Measurements from ENCODE around the gene PSMA6.

Gene PSMA6

GRCh38 chr14:35292051-35292769 is at the start of gene PSMA6:
Gene PSMA6 (plus strand): TSS chr14:35292382. CDS start chr14:35292477, 95 bp downstream.
- H3K4me1 ChIP-seq (ENCODE audit: control insufficient read depth, low read length): peaks cover 62% of the 10 kb centered on the region
- H3K79me2 ChIP-seq (ENCODE audit: control insufficient read depth, low read length): peaks cover 50% of the 10 kb centered on the region

GRCh38 chr14:35242599-35243311 is 49.4 kb upstream of the PSMA6 start:
- Histone ChIP-seq H3K9me3 (ENCODE audit: control insufficient read depth, insufficient read depth, low read length) (no peaks in the 10 kb centered on the region), H3K27me3 (ENCODE audit: control insufficient read depth, low read length) (no peaks in the 10 kb centered on the region), H3K79me2 (ENCODE audit: control insufficient read depth, low read length) (no peaks in the 10 kb centered on the region), H4K20me1 (ENCODE audit: control insufficient read depth, insufficient read depth, low read depth, low read length) (no peaks in the 10 kb centered on the region), H3K4me3 (ENCODE audit: low read length) (no peak overlapping the region), H3K4me1 (ENCODE audit: control insufficient read depth, low read length) (no peaks in the 10 kb centered on the region), H3K27ac (ENCODE audit: low read depth, low read length) (no peak overlapping the region), H3F3A (ENCODE audit: control insufficient read depth, insufficient read depth) (no peaks in the 10 kb centered on the region), H3K36me3 (ENCODE audit: control insufficient read depth, low read length) (no peaks in the 10 kb centered on the region), H3K4me2 (ENCODE audit: low read length) (no peak overlapping the region), H3K9me2 (replicated peaks; ENCODE audit: control insufficient read depth, low read length) (no peaks in the 10 kb centered on the region)
- TF ChIP-seq CTCF (IDR thresholded peaks at IDR 0.05; ENCODE audit: low read depth, low read length, poor library complexity, severe bottlenecking): no peak
- no peak for TF ChIP-seq EZH2phosphoT487 (IDR thresholded peaks at IDR 0.05; ENCODE audit: borderline replicate concordance, low read length)

More at GRCh38 chr14:35292051-35292769, at the start of gene PSMA6:
- peaks cover 44% of the 10 kb centered on the region for H3K36me3 ChIP-seq (ENCODE audit: control insufficient read depth, low read length)
- H3K9me2 ChIP-seq (replicated peaks; ENCODE audit: control insufficient read depth, low read length): no peaks in the 10 kb centered on the region
- H3F3A ChIP-seq (ENCODE audit: control insufficient read depth, insufficient read depth): peaks cover 25% of the 10 kb centered on the region
- no peak for TF ChIP-seq EZH2phosphoT487 (IDR thresholded peaks at IDR 0.05; ENCODE audit: borderline replicate concordance, low read length)
- no peak for TF ChIP-seq CTCF (IDR thresholded peaks at IDR 0.05; ENCODE audit: low read depth, low read length, poor library complexity, severe bottlenecking)
- no peaks in the 10 kb centered on the region for H3K27me3 ChIP-seq (ENCODE audit: control insufficient read depth, low read length)
- H3K4me3 ChIP-seq (ENCODE audit: low read length): peak within 1 kb of the TSS; percentile 92
- no peaks in the 10 kb centered on the region for H3K9me3 ChIP-seq (ENCODE audit: control insufficient read depth, insufficient read depth, low read length)
- peaks cover 15% of the 10 kb centered on the region for H4K20me1 ChIP-seq (ENCODE audit: control insufficient read depth, insufficient read depth, low read depth, low read length)
- peak within 1 kb of the TSS; percentile 89 for H3K4me2 ChIP-seq (ENCODE audit: low read length)
- peak within 1 kb of the TSS; percentile 98 for H3K27ac ChIP-seq (ENCODE audit: low read depth, low read length)

GRCh38 chr14:35243956-35244355 is 48.2 kb upstream of the PSMA6 start:
- Histone ChIP-seq H4K20me1 (ENCODE audit: control insufficient read depth, insufficient read depth, low read depth, low read length) (no peaks in the 10 kb centered on the region), H3K4me2 (ENCODE audit: low read length) (no peak overlapping the region), H3F3A (ENCODE audit: control insufficient read depth, insufficient read depth) (no peaks in the 10 kb centered on the region), H3K9me3 (ENCODE audit: control insufficient read depth, insufficient read depth, low read length) (no peaks in the 10 kb centered on the region), H3K9me2 (replicated peaks; ENCODE audit: control insufficient read depth, low read length) (no peaks in the 10 kb centered on the region), H3K4me3 (ENCODE audit: low read length) (no peak overlapping the region), H3K27me3 (ENCODE audit: control insufficient read depth, low read length) (no peaks in the 10 kb centered on the region), H3K4me1 (ENCODE audit: control insufficient read depth, low read length) (no peaks in the 10 kb centered on the region), H3K36me3 (ENCODE audit: control insufficient read depth, low read length) (peaks cover 6% of the 10 kb centered on the region; the same call in 1 of the 2 replicates), H3K27ac (ENCODE audit: low read depth, low read length) (no peak overlapping the region), H3K79me2 (ENCODE audit: control insufficient read depth, low read length) (no peaks in the 10 kb centered on the region)
- no peak for TF ChIP-seq EZH2phosphoT487 (IDR thresholded peaks at IDR 0.05; ENCODE audit: borderline replicate concordance, low read length)
- no peak for TF ChIP-seq CTCF (IDR thresholded peaks at IDR 0.05; ENCODE audit: low read depth, low read length, poor library complexity, severe bottlenecking)

Data from DOHH2 (cell line).